HG03175 (cell line): ENCODE results near the gene RTBDN.
"Not testable (repeated sequence)": the region's sequence is repeated elsewhere in the genome, so short reads cannot be mapped to it uniquely, and the experiment has no call there.

Source experiments
- ATAC-seq: cut with Tn5 transposase; IDR thresholded peaks from one replicate; pipeline ENCODE4 v1.9.1; 2021; ENCODE audit warnings: mild to moderate bottlenecking, moderate library complexity; ENCODE audit not compliant: unreplicated experiment

Gene RTBDN

DNA sequence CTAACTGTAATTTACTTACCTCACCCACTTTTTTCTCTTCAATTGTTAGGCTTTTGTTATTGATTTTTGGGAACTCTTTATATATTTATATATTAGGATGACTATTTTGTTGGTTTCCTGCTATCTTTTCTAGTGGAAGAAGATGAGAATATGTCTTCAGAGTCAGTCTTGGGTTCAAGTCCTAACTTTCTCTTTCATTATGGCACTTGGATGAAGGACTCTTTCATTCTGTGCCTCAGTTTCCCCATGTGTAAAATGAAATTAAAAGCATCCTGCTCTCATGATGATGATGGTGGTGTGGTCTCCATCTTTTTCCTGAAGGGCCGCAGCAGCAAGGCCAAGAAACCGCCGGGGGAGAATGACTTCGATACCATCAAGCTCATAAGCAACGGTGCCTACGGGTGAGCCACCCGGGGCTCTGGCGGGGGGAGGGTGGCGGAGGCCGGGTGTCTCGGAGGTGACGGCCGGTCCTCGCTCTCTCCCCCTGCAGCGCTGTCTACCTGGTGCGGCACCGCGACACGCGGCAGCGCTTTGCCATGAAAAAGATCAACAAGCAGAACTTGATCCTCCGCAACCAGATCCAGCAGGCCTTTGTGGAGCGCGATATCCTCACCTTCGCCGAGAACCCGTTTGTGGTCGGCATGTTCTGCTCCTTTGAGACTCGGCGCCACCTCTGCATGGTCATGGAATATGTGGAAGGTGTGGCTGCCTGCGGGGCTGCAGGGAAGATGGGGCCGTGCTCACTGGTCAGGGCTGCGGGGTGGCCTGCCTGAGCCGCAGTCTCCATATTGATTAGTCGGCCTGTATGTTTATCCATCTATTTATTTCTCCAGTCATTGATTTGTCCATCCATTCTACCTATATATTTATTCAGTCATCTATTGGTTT, 23.9 kb upstream of the RTBDN start:
- no peak for ATAC-seq

DNA sequence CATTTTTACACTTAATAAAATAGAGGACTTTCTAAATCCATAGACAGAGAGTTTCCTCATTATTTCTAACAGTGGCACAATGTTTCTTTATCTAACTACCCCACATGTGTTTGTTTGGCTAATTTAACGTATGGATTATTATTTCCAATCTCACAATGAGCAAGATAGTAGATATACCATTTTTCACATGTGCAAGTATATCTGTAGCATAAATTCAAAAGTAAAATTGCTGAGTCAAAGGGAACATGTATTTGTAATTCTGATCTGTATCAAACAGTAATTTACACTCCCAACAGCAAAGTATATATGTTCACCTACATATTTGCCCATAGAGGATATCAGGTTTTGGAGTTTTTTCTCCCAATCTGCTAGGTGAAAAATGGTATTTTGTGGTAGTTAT, 22.3 kb upstream of the RTBDN start:
- no peak for ATAC-seq

DNA sequence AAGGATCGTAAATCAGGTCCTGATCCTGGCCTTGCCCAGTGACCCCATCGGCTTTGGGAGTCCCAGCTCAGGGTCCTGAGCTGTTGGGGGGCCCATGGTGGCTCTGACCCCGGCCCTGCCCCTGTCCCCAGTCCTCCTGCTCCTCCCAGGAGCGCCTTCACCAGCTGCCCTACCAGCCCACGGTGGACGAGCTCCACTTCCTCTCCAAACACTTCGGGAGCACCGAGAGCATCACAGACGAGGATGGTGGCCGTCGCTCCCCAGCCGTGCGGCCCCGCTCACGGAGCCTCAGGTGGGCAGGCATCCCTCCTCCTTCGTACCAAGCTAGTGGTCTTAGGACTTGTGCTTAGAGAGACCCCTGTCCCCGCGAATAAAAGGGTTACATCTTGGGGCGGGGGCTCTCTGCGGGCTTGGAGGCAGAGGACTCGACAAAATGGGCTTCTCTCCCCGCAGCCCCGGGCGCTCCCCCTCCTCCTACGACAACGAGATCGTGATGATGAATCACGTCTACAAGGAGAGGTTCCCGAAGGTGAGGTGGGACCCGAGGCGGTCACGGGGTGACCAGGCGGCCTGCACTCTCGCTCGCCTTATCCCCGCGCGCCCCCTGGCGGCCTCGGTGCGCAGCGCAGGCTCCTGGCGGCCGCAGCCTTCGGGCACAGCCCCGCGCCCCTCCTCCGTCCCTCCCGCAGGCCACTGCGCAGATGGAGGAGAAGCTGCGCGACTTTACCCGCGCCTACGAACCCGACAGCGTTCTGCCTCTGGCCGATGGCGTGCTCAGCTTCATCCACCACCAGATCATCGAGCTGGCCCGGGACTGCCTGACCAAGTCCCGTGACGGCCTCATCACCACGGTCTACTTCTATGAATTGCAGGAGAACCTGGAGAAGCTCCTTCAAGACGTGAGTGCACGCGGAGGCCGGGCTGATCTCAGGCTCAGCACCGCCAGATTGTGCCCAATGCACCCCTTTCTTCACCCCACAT, 13.1 kb upstream of the RTBDN start:
- ATAC-seq, result no peak

DNA sequence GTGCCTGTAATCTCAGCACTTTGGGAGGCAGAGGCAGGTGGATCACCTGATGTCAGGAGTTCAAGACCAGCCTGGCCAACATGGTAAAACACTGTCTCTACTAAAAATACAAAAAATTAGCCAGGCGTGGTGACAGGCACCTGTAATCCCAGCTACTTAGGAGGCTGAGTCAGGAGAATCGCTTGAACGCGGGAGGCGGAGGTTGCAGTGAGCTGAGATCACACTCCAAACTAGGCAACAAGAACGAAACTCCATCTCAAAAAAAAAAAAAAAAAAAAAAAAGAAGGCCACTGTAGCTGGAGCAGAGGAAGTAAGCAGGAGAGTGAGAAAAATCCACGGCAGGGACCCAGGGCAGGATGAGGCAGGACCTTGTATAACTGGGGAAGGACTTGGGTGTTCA, 12.2 kb upstream of the RTBDN start:
- not testable (repeated sequence) for ATAC-seq

DNA sequence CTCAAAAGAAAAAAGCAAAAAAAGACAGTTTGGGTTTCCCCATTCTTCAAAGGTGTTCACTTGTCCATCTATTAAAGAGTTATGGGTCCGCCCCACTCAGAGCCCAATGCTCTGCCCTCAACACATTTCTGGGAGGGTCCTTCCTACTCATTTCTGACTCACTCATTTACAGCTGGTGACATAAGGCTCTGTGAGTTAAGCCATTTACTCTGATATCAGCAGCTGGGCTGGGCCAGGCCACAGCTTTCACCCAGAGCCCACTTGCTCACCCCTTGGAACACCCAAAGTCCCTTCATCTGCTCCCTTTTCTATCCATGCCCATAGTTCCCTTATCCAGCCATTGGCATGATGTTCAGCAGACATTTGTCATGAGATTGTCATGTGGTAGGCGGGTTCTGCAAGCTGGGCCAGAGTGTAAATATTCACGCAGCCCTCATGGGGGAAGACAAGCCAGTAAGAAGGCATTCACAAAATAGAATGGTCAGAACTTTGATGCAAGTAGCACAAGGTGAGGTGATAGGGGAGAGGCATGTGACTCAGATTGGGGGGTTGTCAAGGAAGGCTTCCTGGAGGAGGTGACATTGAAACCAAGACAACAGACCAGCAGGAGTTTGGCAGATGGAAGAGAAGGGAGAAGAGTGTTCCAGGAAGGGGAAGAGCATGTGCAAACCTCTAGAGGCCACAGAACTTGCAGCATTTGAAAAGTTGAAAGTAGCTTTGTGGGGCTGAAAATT, 9.8 kb upstream of the RTBDN start:
- no peak for ATAC-seq

DNA sequence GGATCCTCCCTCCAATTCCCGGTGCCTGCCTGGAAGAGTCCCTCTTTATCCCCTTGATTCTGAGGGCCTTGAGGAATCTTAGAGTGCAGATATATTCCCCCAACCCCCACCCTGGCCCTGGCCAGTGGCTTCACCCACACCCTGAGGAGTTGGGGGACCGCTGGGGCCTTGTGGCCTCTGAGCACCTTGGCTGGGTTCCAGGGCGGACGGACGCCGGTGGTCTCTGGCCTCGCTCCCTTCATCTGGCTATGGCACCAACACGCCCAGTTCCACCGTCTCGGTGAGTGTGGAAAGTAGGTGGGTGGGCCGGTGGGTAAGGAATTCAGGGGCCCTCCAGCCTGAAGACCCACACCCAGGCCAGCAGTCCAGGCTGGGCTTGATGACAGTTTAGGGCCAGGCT, 8.9 kb upstream of the RTBDN start:
- ATAC-seq, result no peak

DNA sequence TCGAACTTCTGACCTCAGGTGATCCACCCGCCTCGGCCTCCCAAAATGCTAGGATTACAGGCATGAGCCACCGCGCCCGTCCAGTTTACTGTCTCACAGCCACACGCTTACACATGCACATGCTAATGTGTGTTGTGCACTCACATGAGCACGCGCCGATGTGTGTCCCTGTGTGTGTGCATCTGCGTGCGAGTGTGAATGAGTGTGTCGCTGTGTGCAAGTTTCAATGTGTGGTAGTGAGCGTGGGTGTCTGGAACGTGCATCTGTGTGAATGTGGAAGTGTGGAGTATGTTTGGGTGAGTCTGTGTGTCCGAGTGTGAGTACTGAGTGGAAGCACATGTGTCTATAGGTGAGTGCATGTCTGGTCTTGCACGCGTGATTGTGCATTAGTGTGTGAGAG, 8.1 kb upstream of the RTBDN start:
- no peak for ATAC-seq

DNA sequence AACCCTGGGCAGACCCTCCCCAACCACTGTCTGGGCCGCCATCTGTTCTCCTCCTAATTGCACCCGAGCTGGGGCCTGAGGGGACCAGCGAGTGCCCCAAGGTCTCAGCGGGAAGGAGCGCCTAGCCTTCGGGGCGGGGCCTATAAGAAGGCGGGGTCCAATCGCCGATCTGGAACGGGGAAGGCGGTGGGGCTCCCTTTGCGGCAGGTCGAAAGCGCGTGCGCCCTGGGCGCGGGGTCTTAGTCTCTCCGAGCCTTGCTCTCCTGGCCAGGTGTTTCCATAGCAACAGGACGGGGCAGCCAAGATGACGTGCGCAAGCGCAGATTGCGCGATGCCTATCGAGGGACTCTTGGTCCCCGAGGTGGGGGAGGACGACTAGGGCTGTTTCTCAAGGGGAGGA, 6.7 kb upstream of the RTBDN start:
- no peak for ATAC-seq

DNA sequence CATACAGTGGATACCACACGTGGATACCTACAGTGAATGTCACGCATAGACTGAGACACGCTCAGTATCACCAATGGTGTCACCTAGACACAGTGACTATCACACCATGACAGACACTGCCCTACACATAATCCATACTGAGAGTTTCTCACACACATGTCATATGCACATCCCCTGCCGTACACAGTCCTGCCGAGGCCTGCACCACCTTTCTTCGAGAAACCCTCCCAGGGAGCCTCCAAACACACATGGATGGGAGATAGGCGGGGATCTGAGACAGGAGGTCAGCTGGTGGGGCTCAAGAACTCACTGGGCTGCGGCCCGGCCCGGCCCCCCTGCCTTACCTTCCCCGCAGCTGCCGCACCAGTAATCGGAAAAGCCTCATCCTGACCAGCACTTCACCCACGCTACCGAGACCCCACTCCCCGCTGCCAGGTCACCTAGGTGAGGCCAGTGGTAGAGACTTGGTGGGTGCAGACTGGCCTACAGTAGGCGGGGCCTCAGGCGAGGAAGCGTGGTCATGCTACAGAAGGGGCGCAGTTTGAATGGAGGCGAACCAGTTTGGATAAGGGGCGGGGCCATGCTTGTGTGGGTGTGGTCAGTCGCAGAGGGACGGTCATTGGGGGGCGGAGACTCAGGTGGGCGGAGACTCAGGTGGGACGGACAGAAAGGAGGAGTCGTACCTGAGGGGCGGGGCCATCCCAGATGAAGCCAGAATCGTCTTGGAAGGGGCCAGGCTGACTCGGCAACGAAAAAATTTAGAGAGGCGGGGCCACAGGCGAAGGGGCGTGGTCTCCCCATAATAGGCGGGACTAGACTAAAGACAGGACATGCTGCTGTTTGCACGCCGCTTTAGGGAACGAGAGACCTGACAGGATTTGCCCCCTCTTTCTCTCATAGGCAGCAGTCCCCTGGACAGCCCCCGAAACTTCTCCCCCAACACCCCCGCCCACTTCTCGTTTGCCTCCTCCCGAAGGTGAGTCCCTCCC, 6.0 kb upstream of the RTBDN start:
- ATAC-seq, result no peak

DNA sequence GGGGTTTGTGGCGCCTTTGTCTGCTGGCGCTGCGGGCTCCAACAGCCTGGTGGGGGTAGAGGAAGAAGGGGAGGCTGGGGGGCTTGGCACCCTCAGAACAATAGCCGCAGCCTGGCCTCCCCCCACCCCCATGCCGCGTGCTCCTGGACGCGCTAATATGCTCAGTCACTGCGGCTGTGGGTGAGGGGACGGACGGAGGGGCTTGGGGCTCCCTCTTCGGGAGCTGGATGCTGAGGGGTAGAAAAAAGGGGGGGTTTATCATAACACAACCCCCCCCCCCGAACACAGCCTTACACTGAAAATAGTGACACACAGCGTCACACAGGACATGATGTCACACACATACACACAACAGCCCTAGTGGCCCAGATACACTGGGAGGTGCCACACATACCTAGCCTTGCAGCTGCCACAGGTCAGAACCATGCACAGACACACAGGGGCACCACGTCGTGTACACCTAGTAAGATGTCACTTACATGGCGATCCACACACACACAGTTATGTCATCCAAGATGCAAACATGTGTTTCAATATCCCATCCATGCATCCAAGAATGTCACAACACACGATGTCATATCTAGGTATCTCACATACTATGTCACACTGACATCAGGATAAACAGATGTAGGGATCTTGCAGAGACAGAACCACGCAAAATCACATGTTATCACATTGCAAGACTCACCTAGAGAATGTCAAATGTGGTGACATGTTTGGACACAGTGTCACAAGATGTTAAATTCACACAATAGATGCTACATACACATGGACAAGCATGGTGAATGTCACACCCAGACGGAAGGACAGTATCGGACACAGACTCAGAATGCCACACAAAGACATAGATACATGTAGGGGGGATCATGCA, 4.7 kb upstream of the RTBDN start:
- ATAC-seq, result no peak

DNA sequence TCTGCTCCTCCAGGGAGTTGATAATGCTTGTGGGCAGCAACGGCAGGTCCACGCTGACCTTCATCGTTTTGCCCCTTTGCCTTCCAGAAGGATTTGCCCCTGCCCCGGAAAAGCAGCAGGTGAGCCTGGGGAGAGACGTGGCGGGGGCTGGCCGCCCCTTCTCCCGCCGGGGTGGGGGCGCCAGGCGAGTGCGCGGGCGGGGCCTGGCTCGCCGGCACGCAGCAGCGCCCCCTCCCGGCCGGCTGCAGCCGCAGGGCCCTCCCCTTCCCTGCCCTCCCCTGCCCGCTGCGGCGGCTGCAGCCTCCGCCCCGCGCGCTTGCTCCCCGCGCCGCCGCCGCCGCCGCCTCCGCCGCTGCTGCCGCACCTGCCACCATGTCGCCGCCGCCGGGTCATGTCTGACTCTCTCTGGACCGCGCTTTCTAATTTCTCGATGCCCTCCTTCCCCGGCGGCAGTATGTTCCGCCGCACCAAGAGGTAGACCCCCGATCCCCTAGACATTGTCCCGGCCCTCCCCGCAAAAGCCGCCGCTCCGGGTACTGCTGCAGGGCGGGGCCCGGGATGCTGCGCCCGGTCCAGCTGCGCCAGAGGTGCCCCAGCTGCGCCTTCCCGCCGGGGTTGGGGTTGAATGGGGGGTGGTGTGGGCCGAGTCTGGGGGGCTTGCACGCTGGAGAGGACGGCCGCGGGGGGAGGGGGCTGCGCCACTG, 4.0 kb upstream of the RTBDN start, which contains the start of gene MAST1:
TSS of gene MAST1 (plus strand) at position 334 of the 704 bp plus-strand sequence. CDS start at position 392, 58 bp downstream.
- no peak for ATAC-seq

DNA sequence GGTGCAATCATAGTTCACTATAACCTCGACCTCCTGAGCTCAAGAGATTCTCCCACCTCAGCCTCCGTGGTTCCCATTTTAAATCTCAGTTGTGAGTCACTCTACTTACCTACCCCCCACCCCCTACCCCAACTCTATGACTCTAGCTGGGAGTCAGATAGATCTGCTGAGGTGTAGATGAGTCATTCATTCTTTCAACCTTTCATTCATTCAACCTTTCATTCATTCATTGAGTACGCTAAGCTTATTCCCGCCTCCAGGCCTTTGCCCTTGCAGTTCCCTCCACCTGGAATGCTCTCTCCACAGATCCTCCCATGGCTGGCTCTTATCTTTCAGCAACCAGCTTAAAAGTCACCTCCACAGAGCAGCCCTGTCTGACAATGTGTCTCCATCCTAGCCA, 2.8 kb upstream of the RTBDN start:
- ATAC-seq, result no peak

DNA sequence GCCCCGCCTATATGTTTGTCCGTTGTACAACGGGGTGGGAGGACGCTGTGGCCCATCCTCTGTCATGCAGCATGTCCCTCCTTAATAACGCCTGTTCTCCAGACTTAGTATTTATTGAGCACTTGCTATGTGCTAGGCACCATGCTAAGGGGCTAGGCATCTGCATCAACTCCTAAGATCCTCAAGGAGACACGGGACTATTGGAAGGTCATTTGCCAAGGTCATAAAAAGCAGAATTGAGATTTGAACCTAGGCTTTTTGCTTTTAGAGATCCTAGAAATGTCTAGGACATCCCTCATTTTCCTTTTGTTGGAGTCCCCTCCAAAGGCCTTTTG, 2.1 kb upstream of the RTBDN start:
- ATAC-seq, result no peak

DNA sequence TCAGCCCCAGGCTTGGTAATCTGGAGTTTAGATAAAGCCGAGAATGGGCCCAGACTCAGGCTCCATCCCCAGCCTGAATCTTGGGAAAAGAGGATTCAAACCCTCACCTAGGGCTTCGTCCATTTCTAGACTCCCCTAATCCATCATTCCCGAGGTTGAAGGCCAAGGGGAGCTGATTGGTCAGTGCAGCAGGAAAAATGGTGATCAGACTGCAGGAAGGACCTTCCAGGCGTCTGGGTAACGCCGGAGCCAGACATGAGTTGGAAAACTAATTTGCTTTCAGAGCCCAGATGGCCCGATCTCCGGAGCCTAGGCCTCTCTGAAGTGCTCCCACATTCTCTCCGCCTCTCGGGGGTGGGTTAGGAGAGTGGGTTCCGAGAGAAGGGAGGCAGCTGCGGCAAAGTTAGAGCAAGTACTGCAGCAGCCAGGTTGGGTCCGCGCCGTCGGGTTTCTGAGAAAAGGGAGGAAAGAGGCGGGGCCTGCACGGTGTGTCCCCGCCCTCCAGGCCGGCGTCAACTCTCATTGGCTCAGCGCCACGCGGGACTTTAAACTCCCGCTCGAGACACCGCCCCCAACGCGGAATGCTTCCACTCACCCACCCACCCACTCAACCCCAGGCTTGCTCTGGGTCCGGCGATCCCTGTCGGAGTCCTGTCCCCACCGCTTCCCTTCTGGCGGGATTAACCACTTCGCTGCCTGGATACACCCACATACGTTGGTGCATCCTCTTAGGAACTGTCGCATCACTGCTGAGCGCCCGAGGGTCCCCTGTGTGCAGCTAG, 788 bp upstream of the RTBDN start:
- ATAC-seq, result no peak

DNA sequence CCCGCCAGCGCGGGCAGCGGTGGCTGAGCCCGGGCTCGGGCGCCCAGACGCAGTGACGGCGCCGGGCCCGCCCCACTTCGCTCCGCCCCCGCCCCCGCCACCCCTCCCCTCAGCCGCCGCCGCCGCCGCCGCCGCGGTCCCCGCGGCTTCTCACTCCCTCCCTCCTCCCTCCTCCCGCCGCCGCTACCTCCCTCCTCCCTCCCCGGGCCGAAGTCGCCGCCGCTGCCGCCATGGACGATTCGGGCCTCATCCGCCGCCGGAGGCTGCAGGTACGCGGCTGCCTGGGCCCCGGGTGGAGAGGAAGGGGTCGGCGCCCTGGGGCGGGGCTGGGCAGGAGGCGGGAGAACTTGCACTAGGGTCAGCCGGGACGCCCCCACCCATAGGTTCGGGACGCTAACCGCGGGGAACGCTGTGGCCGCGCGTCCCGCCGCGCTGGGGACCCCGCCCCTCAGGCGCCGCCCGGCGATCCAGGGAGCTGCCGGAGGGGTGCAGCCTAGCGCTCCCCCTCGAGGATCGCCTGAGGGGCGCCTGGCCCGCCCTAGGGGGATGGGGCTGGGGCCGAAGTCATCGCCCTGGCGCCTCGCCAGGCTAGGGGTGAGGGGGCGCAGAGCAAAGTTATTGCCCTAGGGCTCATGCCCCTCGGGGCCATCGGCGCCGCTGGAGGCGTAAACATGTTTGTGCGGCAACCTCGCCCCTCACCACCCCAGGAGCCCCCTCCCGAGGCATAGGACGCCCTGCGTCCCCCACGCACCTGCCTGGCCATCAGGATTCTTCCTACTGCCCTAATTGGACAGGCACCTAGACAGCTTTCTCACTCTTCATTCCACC, 427 bp downstream of the RTBDN start:
- ATAC-seq, result no peak

DNA sequence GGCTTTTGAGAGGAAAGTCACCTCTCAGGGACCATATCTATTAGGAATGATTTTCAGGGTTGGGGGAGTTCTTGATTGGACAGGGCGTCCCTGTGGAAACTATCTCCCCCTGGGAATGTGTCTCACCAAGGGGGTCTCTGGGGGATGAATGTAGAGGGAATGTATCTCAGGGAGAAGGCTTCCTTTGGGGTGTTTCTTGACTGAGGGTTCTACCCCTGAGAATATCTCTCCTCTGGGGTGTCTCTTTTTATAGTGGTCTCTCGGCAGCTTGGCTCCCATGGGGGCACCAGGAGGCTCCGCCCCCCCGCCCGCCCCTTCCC, 1.0 kb downstream of the RTBDN start:
- no peak for ATAC-seq

DNA sequence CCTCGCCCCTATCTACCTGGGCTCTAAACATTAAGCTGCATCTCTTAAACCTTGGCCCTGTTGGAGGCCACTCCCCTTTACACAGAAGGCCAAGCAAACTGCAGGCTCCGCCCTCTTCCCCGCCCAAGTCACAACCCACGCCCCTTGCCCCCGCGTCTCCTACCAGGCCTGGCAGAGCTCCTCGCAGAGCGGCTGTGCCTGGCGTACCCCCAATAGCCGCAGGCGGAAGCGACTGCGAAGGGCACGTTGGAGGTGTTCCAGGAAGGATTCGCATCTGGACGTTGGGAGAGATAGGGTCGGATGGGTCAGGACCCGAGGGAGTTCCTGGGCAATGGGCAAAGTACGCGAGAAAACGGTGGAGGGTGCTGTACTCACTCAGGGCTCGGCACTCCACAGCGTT, 5.9 kb downstream of the RTBDN start:
- no peak for ATAC-seq
